Measurements from ENCODE around the gene SMARCD2. TPM values are rescaled to one million over a fixed set of nuclear protein-coding genes. Genes with fewer than 3 reads are reported as not detected.

Gene SMARCD2
- total RNA-seq, 3 donors from 2014 or later = 142 to 210 (median 192) TPM

DNA sequence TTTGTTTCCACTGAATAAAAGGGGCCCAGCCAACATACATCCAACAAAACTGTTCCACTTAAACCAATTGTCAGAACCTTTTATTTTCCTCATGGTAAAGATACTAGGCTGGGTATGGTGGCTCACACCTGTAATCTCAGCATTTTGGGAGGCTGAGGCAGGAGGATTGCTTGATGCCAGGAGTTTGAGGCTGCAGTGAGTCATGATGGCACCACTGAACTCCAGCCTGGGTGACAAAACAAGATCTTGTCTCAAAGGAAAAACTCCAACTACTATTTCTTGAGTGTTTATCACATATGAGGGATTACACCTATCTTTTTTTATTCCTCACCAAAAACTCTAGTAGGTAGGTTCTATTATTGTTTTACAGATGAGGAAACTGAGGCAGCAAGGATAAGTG is 19.9 kb downstream of the SMARCD2 start:
- TF ChIP-seq, protein P1, sequence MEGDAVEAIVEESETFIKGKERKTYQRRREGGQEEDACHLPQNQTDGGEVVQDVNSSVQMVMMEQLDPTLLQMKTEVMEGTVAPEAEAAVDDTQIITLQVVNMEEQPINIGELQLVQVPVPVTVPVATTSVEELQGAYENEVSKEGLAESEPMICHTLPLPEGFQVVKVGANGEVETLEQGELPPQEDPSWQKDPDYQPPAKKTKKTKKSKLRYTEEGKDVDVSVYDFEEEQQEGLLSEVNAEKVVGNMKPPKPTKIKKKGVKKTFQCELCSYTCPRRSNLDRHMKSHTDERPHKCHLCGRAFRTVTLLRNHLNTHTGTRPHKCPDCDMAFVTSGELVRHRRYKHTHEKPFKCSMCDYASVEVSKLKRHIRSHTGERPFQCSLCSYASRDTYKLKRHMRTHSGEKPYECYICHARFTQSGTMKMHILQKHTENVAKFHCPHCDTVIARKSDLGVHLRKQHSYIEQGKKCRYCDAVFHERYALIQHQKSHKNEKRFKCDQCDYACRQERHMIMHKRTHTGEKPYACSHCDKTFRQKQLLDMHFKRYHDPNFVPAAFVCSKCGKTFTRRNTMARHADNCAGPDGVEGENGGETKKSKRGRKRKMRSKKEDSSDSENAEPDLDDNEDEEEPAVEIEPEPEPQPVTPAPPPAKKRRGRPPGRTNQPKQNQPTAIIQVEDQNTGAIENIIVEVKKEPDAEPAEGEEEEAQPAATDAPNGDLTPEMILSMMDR (IDR thresholded peaks at IDR 0.05) = no peak
- TF ChIP-seq POLR2A (IDR thresholded peaks at IDR 0.05) (no peak), POLR2AphosphoS5 (IDR thresholded peaks at IDR 0.05) (no peak)
- intact Hi-C loops (cut with DNase I; ENCODE audit: low total_unique reads) = no loop called here
- H3K4me3 ChIP-seq = no peak overlapping the region
- H3K27ac ChIP-seq = no peak overlapping the region
- no peaks in the 10 kb centered on the region for H3K27me3 ChIP-seq
- no peak for DNase-seq (ENCODE audit: low spot score in 2 of 2)
- H3K9me3 ChIP-seq = no peaks in the 10 kb centered on the region
- peaks cover 25% of the 10 kb centered on the region for H3K36me3 ChIP-seq
- peaks cover 0 to 7% of the 10 kb centered on the region in 2 donors for H3K4me1 ChIP-seq

DNA sequence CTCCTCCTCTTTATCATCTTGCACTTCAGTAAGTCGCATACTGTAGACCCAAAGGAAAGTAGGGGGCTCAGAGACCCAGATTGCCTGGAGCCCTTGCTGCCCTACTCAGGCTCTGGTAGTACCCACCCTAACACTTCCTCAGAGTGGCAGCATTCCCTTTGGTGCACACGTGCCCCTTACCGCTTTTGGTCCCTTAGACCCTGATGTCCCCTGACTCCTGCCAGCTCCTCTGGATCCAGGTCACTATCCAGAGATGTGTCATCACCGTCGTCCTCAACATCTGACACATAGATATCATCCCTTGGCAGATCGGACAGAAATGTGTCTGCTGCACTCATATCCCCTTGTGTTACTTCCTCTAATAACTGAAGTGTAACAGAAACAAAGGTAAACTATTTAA is 20.7 kb downstream of the SMARCD2 start:
- Histone ChIP-seq H3K4me3 (no peak overlapping the region), H3K27me3 (no peaks in the 10 kb centered on the region), H3K9me3 (no peaks in the 10 kb centered on the region), H3K27ac (no peak overlapping the region), H3K4me1 (peaks cover 0 to 7% of the 10 kb centered on the region in 2 donors), H3K36me3 (peaks cover 31% of the 10 kb centered on the region)
- intact Hi-C loops (cut with DNase I; ENCODE audit: low total_unique reads) = no loop called here
- TF ChIP-seq, protein P1 (IDR thresholded peaks at IDR 0.05) = no peak
- TF ChIP-seq POLR2A (IDR thresholded peaks at IDR 0.05) = no peak
- TF ChIP-seq POLR2AphosphoS5 (IDR thresholded peaks at IDR 0.05) = no peak
- DNase-seq (ENCODE audit: low spot score in 2 of 2) = no peak

DNA sequence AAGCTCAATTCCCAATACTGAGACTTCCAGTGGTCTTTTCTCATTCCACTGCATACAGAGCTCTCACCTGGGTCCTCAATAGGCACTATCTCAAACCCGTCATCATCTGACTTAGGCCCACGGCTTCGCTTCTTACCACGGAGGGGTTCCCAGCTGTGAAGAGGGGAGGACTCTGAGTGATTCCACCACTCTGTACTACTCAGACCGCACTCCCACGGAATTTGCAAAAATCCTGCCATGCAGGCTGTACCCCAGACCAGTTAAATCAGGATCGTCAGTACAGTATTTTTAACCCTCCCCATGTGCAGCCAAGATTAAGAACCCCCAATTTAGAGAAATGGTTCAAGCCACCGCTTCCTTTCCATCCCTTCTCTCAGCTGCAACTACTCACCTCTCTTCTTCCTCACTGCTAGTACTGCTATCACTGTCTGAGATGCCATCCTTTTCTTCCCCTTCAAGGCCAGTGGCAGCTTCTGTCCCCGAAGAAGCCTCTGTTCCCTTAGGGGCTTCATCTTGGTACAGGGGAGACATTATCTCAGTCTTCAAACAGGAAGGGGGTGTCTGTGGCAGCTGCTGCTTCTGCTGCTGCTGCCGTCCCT is 21.4 kb downstream of the SMARCD2 start:
- Histone ChIP-seq H3K27me3 (no peaks in the 10 kb centered on the region), H3K27ac (no peak overlapping the region), H3K4me3 (no peak overlapping the region), H3K36me3 (peaks cover 31% of the 10 kb centered on the region), H3K4me1 (peaks cover 0 to 6% of the 10 kb centered on the region in 2 donors), H3K9me3 (no peaks in the 10 kb centered on the region)
- no peak for DNase-seq (ENCODE audit: low spot score in 2 of 2)
- intact Hi-C loops (cut with DNase I; ENCODE audit: low total_unique reads) = no loop called here
- TF ChIP-seq POLR2A (IDR thresholded peaks at IDR 0.05) (no peak), POLR2AphosphoS5 (IDR thresholded peaks at IDR 0.05) (no peak)
- TF ChIP-seq, protein P1 (IDR thresholded peaks at IDR 0.05) = no peak

DNA sequence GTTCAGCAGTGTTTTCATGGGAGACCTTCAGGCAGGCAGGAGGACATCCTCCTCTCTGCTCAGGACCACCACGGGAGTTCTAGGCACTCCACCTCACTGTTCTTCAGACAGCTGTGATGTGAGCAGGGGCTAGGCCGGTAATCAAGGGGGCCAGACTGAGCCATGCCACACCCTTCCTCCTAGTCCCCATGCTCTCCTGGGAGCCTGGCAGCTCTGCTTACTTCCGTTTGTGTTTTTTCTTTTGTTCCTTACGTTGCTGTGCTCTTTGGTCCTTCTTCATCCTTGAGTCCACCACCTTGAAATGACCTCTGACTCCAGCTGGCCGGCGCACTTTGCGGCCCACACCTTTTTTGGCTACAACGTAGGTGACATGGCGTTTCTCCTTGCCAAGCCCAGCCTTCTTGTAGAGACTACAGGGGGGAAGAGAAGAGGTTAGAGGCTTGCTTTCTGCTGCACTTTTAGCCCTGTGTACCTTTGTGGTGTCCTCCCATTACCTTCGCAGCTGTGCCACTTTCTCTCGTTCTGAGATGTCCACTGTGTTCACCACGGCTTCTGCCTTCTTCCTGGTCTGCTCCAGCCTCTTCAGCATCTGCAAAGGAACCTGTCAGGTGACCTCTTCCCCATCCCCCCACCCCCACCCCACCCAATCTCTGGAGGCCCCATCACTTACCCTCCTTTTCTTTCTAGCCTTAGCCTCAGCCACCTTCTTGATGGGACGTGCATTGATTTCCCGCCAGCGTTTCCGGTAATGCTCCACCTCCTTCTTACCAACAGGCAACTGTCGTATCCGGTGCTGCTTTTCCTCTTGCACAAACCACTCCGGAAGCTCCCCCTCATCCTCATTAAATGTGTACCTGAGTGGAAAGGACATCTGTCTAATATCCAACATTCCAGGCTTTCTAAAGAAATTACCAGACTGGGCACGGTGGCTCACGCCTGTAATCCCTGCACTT is 22.6 kb downstream of the SMARCD2 start:
- peaks cover 31% of the 10 kb centered on the region for H3K36me3 ChIP-seq
- DNase-seq (ENCODE audit: low spot score in 2 of 2) = no peak
- intact Hi-C loops (cut with DNase I; ENCODE audit: low total_unique reads) = no loop called here

More for the DNA sequence above, 22.6 kb downstream of the SMARCD2 start:
- H3K27ac ChIP-seq = peak overlapping the region; percentile 17 to 49
- H3K4me1 ChIP-seq = no peaks in the 10 kb centered on the region
- no peak overlapping the region for H3K4me3 ChIP-seq
- no peaks in the 10 kb centered on the region for H3K9me3 ChIP-seq
- TF ChIP-seq POLR2A (IDR thresholded peaks at IDR 0.05) = no peak
- no peak for TF ChIP-seq POLR2AphosphoS5 (IDR thresholded peaks at IDR 0.05)
- TF ChIP-seq, protein P1 (IDR thresholded peaks at IDR 0.05) = no peak
- H3K27me3 ChIP-seq = no peaks in the 10 kb centered on the region
